ENCODE measurements around the gene HEXIM2. TPM values are rescaled to one million over a fixed set of nuclear protein-coding genes. Genes with fewer than 3 reads are reported as not detected.

HEXIM2 gene
- total and polyA plus RNA-seq, 5 experiments from 2014 or later, result 2.6 to 4.4 (median 3.4) TPM

- ATAC-seq (no peak), DNase-seq (peak in 1 of 10 donors; percentile 50)
- Mint-ChIP-seq H3K4me3 (peak overlapping the region in 3 of 10 donors; percentile 15 to 58 (median 30)), H3K27ac (peak overlapping the region in 1 of 10 donors; percentile 28), H3K27me3 (no peaks in the 10 kb centered on the region), H3K9me3 (no peaks in the 10 kb centered on the region), H3K36me3 (peaks cover 0 to 8% (median 0%) of the 10 kb centered on the region in 3 donors), H3K4me1 (peaks cover 8 to 38% (median 27%) of the 10 kb centered on the region in 4 donors)
- POLR2A ChIA-PET, result interaction anchor here (1.8 to 7.2 kb wide), 2 partner anchors 10 to 89 kb away, joined by 8 to 195 read pairs; partner anchors contain the start of gene HEXIM1
Measured at GRCh38 chr17:45137561-45138305, 23.9 kb upstream of the HEXIM2 start.

- Mint-ChIP-seq H3K36me3 (peaks cover 0 to 8% (median 0%) of the 10 kb centered on the region in 3 donors), H3K27ac (peak overlapping the region in 2 of 10 donors; percentile 66 to 92), H3K4me3 (no peak overlapping the region), H3K9me3 (no peaks in the 10 kb centered on the region), H3K4me1 (peaks cover 7 to 43% (median 31%) of the 10 kb centered on the region in 4 donors), H3K27me3 (no peaks in the 10 kb centered on the region)
- POLR2A ChIA-PET, result interaction anchor here (0.6 to 3.1 kb wide), 5 partner anchors 10 to 328 kb away, joined by 4 to 32 read pairs (median 8); partner anchors contain the start of gene HEXIM1
- ATAC-seq (no peak), DNase-seq (peak in 1 of 10 donors; percentile 58)
Measured at GRCh38 chr17:45138911-45139532, 22.7 kb upstream of the HEXIM2 start.

DNA sequence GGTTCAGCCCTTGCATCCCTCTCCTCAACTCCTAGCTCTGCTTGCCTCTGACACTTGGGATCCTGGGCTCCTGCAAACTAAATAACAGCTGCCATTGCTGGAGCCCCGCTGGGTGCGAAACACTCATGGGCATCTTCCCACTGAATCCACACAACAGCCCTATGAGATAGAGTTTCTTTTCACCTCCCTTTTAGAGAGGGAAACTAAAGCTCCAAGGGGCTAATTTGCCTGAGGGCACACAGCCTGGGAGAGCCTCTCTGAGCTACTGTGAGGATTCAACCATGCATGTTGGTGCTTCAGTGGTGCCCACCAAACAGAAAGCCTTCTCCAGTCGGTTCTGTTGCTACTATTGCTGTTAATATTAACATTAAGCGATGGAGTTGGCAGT, 22.1 kb upstream of the HEXIM2 start:
- H3K36me3 Mint-ChIP-seq, result peaks cover 0 to 8% (median 0%) of the 10 kb centered on the region in 3 donors
- peak overlapping the region in 2 of 10 donors; percentile 28 to 57 for H3K4me3 Mint-ChIP-seq
- peaks cover 7 to 44% (median 31%) of the 10 kb centered on the region in 4 donors for H3K4me1 Mint-ChIP-seq
- peak overlapping the region in 3 of 10 donors; percentile 21 to 92 (median 66) for H3K27ac Mint-ChIP-seq
- H3K9me3 Mint-ChIP-seq, result no peaks in the 10 kb centered on the region
- POLR2A ChIA-PET, result interaction anchor here (0.7 to 3.1 kb wide), 4 partner anchors 9 to 112 kb away, joined by 3 to 32 read pairs (median 6); partner anchors contain the start of gene HEXIM1
- H3K27me3 Mint-ChIP-seq, result no peaks in the 10 kb centered on the region
- DNase-seq (peak in 1 of 10 donors; percentile 21), ATAC-seq (no peak)

DNA sequence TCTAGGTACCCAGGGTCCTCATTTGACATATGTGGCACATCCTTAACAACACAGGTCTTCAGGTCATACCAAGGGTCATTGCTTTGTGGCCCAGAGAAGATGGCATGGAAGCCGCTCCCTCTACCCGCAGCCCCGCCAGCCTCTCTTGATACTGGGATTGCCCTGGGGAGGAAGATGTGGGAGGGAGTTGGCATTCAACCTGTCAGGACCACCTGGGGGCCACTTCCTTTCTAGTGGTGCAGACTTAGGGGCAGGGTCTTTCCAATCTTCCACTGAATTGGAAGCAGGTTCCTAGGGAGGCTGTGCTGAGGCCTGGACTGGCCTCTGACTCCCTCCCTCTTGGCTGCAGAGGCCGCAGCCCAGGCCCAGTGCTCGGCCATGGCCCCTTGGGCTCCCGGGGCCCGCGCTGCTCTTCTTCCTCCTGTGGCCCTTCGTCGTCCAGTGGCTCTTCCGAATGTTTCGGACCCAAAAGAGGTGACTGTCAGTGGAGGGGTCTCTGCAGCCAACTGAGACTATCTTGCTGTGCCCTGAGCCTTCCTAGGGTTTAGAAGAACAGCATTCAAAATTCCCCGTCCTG, 18.5 kb upstream of the HEXIM2 start:
- H3K27ac Mint-ChIP-seq, result peak overlapping the region; percentile 40 to 91 (median 76)
- POLR2A ChIA-PET, result interaction anchor here (0.9 to 11.0 kb wide), 5 partner anchors 8 to 77 kb away, joined by 4 to 195 read pairs (median 14); partner anchors contain the start of genes ACBD4, HEXIM2 and PLCD3
- peak overlapping the region; percentile 68 to 93 (median 80) for H3K4me3 Mint-ChIP-seq
- H3K9me3 Mint-ChIP-seq, result no peaks in the 10 kb centered on the region
- no peak for DNase-seq
- peaks cover 0 to under 1% (median 0%) of the 10 kb centered on the region in 5 donors for H3K27me3 Mint-ChIP-seq
- no peak for ATAC-seq
- H3K36me3 Mint-ChIP-seq, result peaks cover 0 to 4% (median 0%) of the 10 kb centered on the region in 3 donors
- H3K4me1 Mint-ChIP-seq, result peaks cover 17 to 55% (median 48%) of the 10 kb centered on the region in 4 donors

- POLR2A ChIA-PET, result interaction anchor here (0.6 to 11.0 kb wide), 10 partner anchors 9 to 245 kb away, joined by 3 to 195 read pairs (median 3); partner anchors contain the start of genes ACBD4, EFTUD2, HEXIM2 and PLCD3
- Mint-ChIP-seq H3K27ac (peak overlapping the region; percentile 61 to 91 (median 78)), H3K36me3 (peaks cover 0 to 5% (median 0%) of the 10 kb centered on the region in 3 donors), H3K4me3 (peak overlapping the region; percentile 68 to 93 (median 80)), H3K9me3 (no peaks in the 10 kb centered on the region), H3K4me1 (peaks cover 21 to 61% (median 50%) of the 10 kb centered on the region in 4 donors), H3K27me3 (peaks cover 0 to 3% (median 0%) of the 10 kb centered on the region in 5 donors)
- ATAC-seq (no peak), DNase-seq (peak in 8 of 10 donors; percentile 23 to 48 (median 39))
Measured at GRCh38 chr17:45143767-45144198, 17.9 kb upstream of the HEXIM2 start.

DNA sequence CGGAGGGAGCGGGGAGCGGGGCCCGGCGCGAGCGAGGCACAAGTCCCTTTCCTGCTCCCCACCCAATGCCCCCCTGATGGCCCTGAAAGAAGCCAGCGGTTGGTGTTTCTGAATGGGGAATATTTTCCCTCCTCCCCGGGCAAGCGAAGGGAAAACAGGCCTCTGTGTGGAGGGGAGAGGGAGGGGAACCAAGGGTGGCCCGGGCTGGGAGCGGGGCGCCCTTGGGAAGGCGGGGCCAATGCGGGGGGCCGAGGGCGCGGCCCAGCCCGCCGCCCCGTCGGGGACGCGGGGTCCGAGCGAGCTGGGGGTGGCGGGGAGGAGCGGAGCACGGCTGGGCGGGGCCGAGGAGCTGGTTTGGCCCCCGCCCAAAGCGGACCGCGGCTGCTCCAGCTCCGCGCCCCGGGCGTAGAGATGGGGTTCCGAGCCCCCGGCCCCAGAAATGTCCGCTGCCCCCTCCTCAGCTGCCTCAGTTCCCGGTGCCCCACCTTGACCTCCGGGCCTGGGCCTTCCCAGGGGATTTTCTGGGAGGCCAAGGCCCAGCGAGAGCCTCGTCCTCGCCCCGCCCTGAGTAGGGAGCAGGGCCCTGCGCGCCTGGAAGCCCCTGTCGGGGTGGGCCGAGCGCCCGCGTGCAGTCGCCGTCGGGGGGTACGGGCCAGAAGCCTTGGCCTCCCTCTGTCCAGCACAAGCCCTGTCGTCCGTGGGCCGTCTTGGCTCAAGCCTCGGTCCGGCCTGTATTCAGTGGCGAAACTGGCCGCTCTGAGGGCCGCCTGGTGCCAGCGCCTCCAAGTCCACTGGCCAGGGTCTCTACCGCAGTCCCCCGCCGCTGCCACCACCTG, 17.3 kb upstream of the HEXIM2 start:
- ATAC-seq (no peak), DNase-seq (peak in 3 of 10 donors; percentile 36 to 41 (median 38))
- POLR2A ChIA-PET, result interaction anchor here (0.6 to 11.0 kb wide), 10 partner anchors 9 to 245 kb away, joined by 3 to 195 read pairs (median 3); partner anchors contain the start of genes ACBD4, EFTUD2, HEXIM2 and PLCD3
- Mint-ChIP-seq H3K36me3 (peaks cover 0 to 5% (median 0%) of the 10 kb centered on the region in 3 donors), H3K4me1 (peaks cover 24 to 67% (median 50%) of the 10 kb centered on the region in 4 donors), H3K27me3 (peaks cover 0 to 3% (median 0%) of the 10 kb centered on the region in 5 donors), H3K4me3 (peak overlapping the region; percentile 68 to 93 (median 80)), H3K27ac (peak overlapping the region in 9 of 10 donors; percentile 27 to 99 (median 77)), H3K9me3 (no peaks in the 10 kb centered on the region)

GRCh38 chr17:45145035-45145389, 16.7 kb upstream of the HEXIM2 start:
- POLR2A ChIA-PET, result interaction anchor here (1.0 to 11.0 kb wide), 7 partner anchors 10 to 246 kb away, joined by 3 to 195 read pairs (median 5); partner anchors contain the start of genes ACBD4, EFTUD2, HEXIM2 and PLCD3
- Mint-ChIP-seq H3K27me3 (peaks cover 0 to 3% (median 0%) of the 10 kb centered on the region in 5 donors), H3K9me3 (no peaks in the 10 kb centered on the region), H3K4me3 (peak overlapping the region; percentile 33 to 93 (median 67)), H3K4me1 (peaks cover 30 to 73% (median 55%) of the 10 kb centered on the region in 4 donors), H3K27ac (peak overlapping the region in 7 of 10 donors; percentile 14 to 99 (median 52)), H3K36me3 (peaks cover 0 to 3% (median 0%) of the 10 kb centered on the region in 3 donors)
- ATAC-seq (no peak), DNase-seq (peak in 2 of 10 donors; percentile 15 to 19)

DNA sequence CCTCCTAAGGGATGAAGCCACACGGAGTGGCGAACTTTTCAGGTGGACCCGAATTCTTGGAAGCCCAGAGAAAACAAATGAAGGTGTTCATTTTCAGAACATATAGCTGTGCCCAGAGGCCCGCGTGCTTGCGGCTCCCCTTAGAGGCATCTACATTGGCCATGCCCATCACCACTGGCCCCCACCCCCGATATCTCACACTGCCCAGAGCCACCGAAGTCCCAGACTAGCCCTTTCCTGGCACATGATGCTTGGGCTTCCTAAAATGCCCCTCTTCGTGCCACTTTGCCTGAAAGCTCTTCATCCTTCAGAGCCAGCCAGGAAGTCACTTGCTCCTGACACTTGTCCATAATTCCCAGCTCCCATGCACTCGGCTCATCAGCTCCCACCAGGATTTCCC, 15.5 kb upstream of the HEXIM2 start:
- Mint-ChIP-seq H3K27ac (peak overlapping the region; percentile 44 to 100 (median 99)), H3K36me3 (peaks cover 0 to 2% (median 0%) of the 10 kb centered on the region in 3 donors), H3K4me3 (peak overlapping the region; percentile 55 to 99 (median 96)), H3K4me1 (peaks cover 34 to 77% (median 58%) of the 10 kb centered on the region in 4 donors), H3K9me3 (no peaks in the 10 kb centered on the region), H3K27me3 (peaks cover 0 to 3% (median 0%) of the 10 kb centered on the region in 5 donors)
- no peak for DNase-seq
- POLR2A ChIA-PET, result interaction anchor here (0.7 to 11.0 kb wide), 7 partner anchors 11 to 1785 kb away, joined by 3 to 195 read pairs (median 9); partner anchors contain the start of genes ACBD4, HEXIM2 and PLCD3
- ATAC-seq, result no peak

DNA sequence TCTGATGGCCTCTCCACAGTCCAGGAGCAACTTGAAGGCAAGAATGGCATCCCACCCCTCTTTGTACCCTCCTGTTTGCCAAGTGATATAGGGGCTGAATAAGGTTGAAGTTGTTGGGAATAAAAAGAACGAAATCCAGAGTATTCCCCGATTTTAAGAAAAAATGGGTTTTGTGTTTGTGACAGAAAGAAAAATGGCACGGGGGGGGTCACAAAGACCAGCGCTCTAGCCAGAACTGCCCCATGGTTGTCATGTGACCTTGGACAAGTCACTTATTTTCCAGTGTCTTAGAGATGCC, 15.1 kb upstream of the HEXIM2 start:
- ATAC-seq, result no peak
- no peaks in the 10 kb centered on the region for H3K9me3 Mint-ChIP-seq
- peaks cover 35 to 78% (median 58%) of the 10 kb centered on the region in 4 donors for H3K4me1 Mint-ChIP-seq
- H3K27ac Mint-ChIP-seq, result peak overlapping the region; percentile 97 to 100 (median 100)
- POLR2A ChIA-PET, result interaction anchor here (1.0 to 11.0 kb wide), 5 partner anchors 12 to 79 kb away, joined by 3 to 195 read pairs (median 36); partner anchors contain the start of genes ACBD4, HEXIM2 and PLCD3
- H3K27me3 Mint-ChIP-seq, result peaks cover 0 to 3% (median 0%) of the 10 kb centered on the region in 5 donors
- peak overlapping the region; percentile 93 to 99 (median 96) for H3K4me3 Mint-ChIP-seq
- no peak for DNase-seq
- H3K36me3 Mint-ChIP-seq, result peaks cover 0 to 2% (median 0%) of the 10 kb centered on the region in 3 donors

GRCh38 chr17:45146890-45147580, 14.6 kb upstream of the HEXIM2 start:
- Mint-ChIP-seq H3K36me3 (peaks cover 0 to 2% (median 0%) of the 10 kb centered on the region in 3 donors), H3K9me3 (no peaks in the 10 kb centered on the region), H3K27ac (peak overlapping the region; percentile 97 to 100 (median 100)), H3K4me1 (peaks cover 37 to 82% (median 60%) of the 10 kb centered on the region in 4 donors), H3K4me3 (peak overlapping the region; percentile 93 to 99 (median 96)), H3K27me3 (peaks cover 0 to 3% (median 0%) of the 10 kb centered on the region in 5 donors)
- peak in 1 of 2 donors; percentile 3 for ATAC-seq
- peak in 4 of 10 donors; percentile 48 to 67 (median 64) for DNase-seq
- POLR2A ChIA-PET, result interaction anchor here (0.7 to 11.0 kb wide), 12 partner anchors 7 to 86 kb away, joined by 3 to 676 read pairs (median 34); partner anchors contain the start of genes ACBD4, FMNL1, HEXIM2 and NMT1

Measured in naive thymus-derived CD8-positive, alpha-beta T cell (primary cell).